Keratinocyte (primary cell): ENCODE measurements around the gene AGAP5. TPM values are rescaled to one million over a fixed set of nuclear protein-coding genes. Genes with fewer than 3 reads are reported as not detected.

Source experiments
- DNase-seq: peaks from one replicate; pipeline ENCODE4 v3.0.0-alpha.2; 2011; ENCODE audit warnings: low read depth, missing footprints, low spot score
- FAIRE-seq: peaks from 2 replicates; lab custom pipeline; 2011; peaks lifted over from hg19 to GRCh38; lab: Jason Lieb, UNC
- H2AFZ ChIP-seq: 2 replicates; pipeline ENCODE4 v1.6.0; 2012; ENCODE audit warnings: low read length, control low read depth, inconsistent platforms; ENCODE audit not compliant: control insufficient read depth
- H3K27ac ChIP-seq: 2 replicates; pipeline ENCODE4 v1.5.1; 2011; ENCODE audit warnings: low read length; ENCODE audit not compliant: control insufficient read depth, insufficient read depth
- H3K27me3 ChIP-seq: 3 replicates; pipeline ENCODE4 v1.6.0; 2011; ENCODE audit warnings: low read length; ENCODE audit not compliant: control insufficient read depth, insufficient read depth; ENCODE audit errors: extremely low read depth
- H3K36me3 ChIP-seq, 2 experiments: 2 replicates in 1 of 2; 3 replicates in 1 of 2; pipeline ENCODE4 v1.5.1; 2011; ENCODE audit warnings: low read length in 2 of 2, mild to moderate bottlenecking in 1 of 2; ENCODE audit not compliant: control insufficient read depth in 2 of 2, insufficient read depth in 2 of 2; ENCODE audit errors: extremely low read depth in 1 of 2
- H3K4me1 ChIP-seq: 3 replicates; pipeline ENCODE4 v1.5.1; 2011; ENCODE audit warnings: low read length; ENCODE audit not compliant: control insufficient read depth, insufficient read depth; ENCODE audit errors: extremely low read depth
- H3K4me2 ChIP-seq: 3 replicates; pipeline ENCODE4 v1.6.0; 2011; ENCODE audit warnings: low read depth, low read length; ENCODE audit not compliant: control insufficient read depth, insufficient read depth; ENCODE audit errors: extremely low read depth
- H3K4me3 ChIP-seq, 3 experiments: fragments of 200-600 bp in 1 of 3; sonication (generic) in 1 of 3; 2 replicates in 2 of 3; 3 replicates in 1 of 3; pipeline ENCODE4 v1.5.1; 2011 to 2016; ENCODE audit warnings: low read length in 3 of 3, mild to moderate bottlenecking in 3 of 3, control low read depth in 2 of 3, inconsistent platforms in 1 of 3, low read depth in 1 of 3, mixed read lengths in 1 of 3, mixed run types in 1 of 3, moderate library complexity in 1 of 3; ENCODE audit not compliant: control insufficient read depth in 2 of 3, insufficient read depth in 2 of 3; ENCODE audit errors: extremely low read depth in 1 of 3
- H3K79me2 ChIP-seq: 2 replicates; pipeline ENCODE4 v1.6.0; 2012; ENCODE audit warnings: low read length; ENCODE audit not compliant: control insufficient read depth, insufficient read depth
- H3K9ac ChIP-seq: 3 replicates; pipeline ENCODE4 v1.6.0; 2011; ENCODE audit warnings: low read length; ENCODE audit not compliant: control insufficient read depth, insufficient read depth; ENCODE audit errors: extremely low read depth
- H3K9me1 ChIP-seq: 3 replicates; pipeline ENCODE4 v1.6.0; 2011; ENCODE audit warnings: low read length; ENCODE audit not compliant: control insufficient read depth, insufficient read depth; ENCODE audit errors: extremely low read depth
- H3K9me3 ChIP-seq: 2 replicates; pipeline ENCODE4 v1.5.1; 2012; ENCODE audit warnings: low read depth, low read length; ENCODE audit not compliant: control insufficient read depth
- H4K20me1 ChIP-seq: 3 replicates; pipeline ENCODE4 v1.6.0; 2011; ENCODE audit warnings: low read length; ENCODE audit not compliant: control insufficient read depth, insufficient read depth; ENCODE audit errors: extremely low read depth
- EZH2 ChIP-seq: IDR thresholded peaks from one replicate; pipeline ENCODE4 v1.6.1; 2012; ENCODE audit warnings: inconsistent platforms, mild to moderate bottlenecking, low read length, moderate library complexity
- dilution Hi-C: fragments of 300-500 bp; cut with MboI; formaldehyde crosslinking; loops from one replicate; pipeline ENCODE4 v1.7.0; 2020; ENCODE audit warnings: low sequenced_read_pairs; ENCODE audit not compliant: extremely low pct_ligation_motif_present
- polyA plus RNA-seq, 5 experiments: library from polyadenylated mRNA; depleted of rRNA in 3 of 5; stranded (reverse) in 3 of 5; stranded (forward) in 1 of 5; unstranded in 1 of 5; fragments of >200 nt; gene quantifications; 1 replicate in 1 of 5; 2 replicates in 3 of 5; 3 replicates in 1 of 5; pipeline versions ENCODE4 v1.2.1 to v1.2.3, GENCODE V29; 2011 to 2012; ENCODE audit warnings: missing spikeins in 2 of 5, low read depth in 1 of 5, low replicate concordance in 1 of 5
- TF ChIP-seq, protein P1 (sequence below), 3 experiments: IDR thresholded peaks in 1 of 3; conservative IDR thresholded peaks in 1 of 3; optimal IDR thresholded peaks in 1 of 3; 2 replicates in 2 of 3; 3 replicates in 1 of 3; pipeline versions ENCODE3 to v1.5.1; 2011; ENCODE audit warnings: low read length in 3 of 3, mild to moderate bottlenecking in 3 of 3, moderate library complexity in 2 of 3, control low read depth in 1 of 3, inconsistent platforms in 1 of 3; ENCODE audit not compliant: insufficient read depth in 2 of 3; ENCODE audit errors: extremely low read depth in 1 of 3

Gene AGAP5
- polyA plus RNA-seq, 1 donor (not counting 4 experiments of a cell fraction or from before 2014, with no cell fraction given): 3.6 TPM

DNA sequence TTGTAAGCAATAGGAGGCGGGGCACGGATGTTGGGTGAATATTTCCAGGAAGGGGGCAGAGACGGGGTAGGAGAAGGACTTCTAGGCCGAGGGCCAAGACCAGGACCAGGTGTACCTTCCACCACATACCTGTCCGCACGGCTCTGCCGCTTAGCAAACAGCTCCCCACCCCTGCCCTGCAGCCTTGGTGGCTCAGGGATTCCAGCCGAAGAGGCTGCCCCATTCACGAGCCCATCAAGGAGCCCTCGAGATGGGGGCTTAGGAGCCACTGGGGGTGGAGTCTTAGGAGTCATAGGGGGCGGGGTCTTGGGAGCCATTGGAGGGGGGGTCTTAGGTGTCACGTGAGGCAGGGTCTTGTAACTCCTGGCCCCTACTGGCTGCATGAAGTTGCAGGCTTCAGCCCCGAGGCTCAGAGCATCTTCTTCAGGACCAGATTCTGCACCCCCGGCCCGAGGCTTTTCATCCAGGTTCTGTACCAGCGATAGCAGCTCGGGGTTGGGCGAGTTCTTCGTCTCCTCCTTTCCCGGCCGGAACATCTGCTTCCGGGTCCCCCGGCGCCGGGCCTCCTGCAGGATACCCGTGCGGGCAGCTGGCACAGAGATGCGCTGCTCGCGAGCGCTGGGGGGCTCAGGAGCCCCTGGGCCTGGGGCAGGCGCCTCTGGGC lies 50.6 kb downstream of the AGAP5 start:
- DNase-seq: no peak
- peak overlapping the region; percentile 74 for H3K4me2 ChIP-seq
- dilution Hi-C loops: no loop called here

DNA sequence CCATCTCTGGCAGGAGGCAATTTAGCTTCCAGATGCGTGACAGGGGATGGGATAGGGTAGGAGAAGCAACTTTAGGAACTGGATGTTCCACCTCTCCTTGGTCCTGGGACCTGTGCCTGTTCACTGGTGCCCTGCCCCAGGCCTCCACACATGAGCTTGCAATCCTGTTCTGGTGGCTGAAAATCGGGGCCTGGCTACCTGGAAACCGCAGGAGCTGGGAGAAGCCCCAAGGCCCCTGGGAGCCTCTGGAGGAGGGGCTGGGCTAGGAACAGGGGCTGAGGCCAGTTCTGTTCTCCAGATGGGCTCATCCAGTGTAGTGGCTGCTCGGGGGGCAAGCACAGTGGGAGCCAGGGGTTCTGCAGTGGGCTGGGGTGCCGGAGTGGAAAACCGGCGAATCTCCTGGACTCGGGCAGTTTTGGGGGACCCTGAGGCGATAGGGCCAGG lies 51.3 kb downstream of the AGAP5 start:
- H3K4me3 ChIP-seq: no peak overlapping the region

More for the DNA sequence above, 50.6 kb downstream of the AGAP5 start:
- Histone ChIP-seq H3K4me1 (peaks cover 8% of the 10 kb centered on the region), H3K27me3 (no peaks in the 10 kb centered on the region), H3K9me1 (no peaks in the 10 kb centered on the region), H4K20me1 (no peaks in the 10 kb centered on the region), H3K27ac (no peak overlapping the region), H3K9ac (peak overlapping the region; percentile 52), H3K4me3 (peak overlapping the region; percentile 23 to 63 (median 57)), H3K36me3 (no peaks in the 10 kb centered on the region), H3K79me2 (no peaks in the 10 kb centered on the region), H2AFZ (peak overlapping the region; percentile 84), H3K9me3 (no peaks in the 10 kb centered on the region)
- TF ChIP-seq EZH2: no peak
- TF ChIP-seq, protein P1, sequence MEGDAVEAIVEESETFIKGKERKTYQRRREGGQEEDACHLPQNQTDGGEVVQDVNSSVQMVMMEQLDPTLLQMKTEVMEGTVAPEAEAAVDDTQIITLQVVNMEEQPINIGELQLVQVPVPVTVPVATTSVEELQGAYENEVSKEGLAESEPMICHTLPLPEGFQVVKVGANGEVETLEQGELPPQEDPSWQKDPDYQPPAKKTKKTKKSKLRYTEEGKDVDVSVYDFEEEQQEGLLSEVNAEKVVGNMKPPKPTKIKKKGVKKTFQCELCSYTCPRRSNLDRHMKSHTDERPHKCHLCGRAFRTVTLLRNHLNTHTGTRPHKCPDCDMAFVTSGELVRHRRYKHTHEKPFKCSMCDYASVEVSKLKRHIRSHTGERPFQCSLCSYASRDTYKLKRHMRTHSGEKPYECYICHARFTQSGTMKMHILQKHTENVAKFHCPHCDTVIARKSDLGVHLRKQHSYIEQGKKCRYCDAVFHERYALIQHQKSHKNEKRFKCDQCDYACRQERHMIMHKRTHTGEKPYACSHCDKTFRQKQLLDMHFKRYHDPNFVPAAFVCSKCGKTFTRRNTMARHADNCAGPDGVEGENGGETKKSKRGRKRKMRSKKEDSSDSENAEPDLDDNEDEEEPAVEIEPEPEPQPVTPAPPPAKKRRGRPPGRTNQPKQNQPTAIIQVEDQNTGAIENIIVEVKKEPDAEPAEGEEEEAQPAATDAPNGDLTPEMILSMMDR (optimal IDR thresholded peaks at IDR 0.05 in 1 of 3, IDR thresholded peaks at IDR 0.05 in 1 of 3, conservative IDR thresholded peaks at IDR 0.05 in 1 of 3; ENCODE audit: extremely low read depth in 1 of 3, insufficient read depth in 2 of 3, low read length in 3 of 3): no peak
- FAIRE-seq: no peak

More for the DNA sequence above, 51.3 kb downstream of the AGAP5 start:
- DNase-seq: no peak
- H3K9me3 ChIP-seq: no peaks in the 10 kb centered on the region
- FAIRE-seq: no peak
- peaks cover 8% of the 10 kb centered on the region for H3K4me1 ChIP-seq
- H3K9ac ChIP-seq: no peak overlapping the region
- H3K36me3 ChIP-seq: no peaks in the 10 kb centered on the region
- no peaks in the 10 kb centered on the region for H3K79me2 ChIP-seq
- H3K27me3 ChIP-seq: no peaks in the 10 kb centered on the region
- H4K20me1 ChIP-seq: no peaks in the 10 kb centered on the region
- H2AFZ ChIP-seq: peak overlapping the region; percentile 9
- H3K9me1 ChIP-seq: no peaks in the 10 kb centered on the region
- TF ChIP-seq EZH2: no peak
- TF ChIP-seq, protein P1 (optimal IDR thresholded peaks at IDR 0.05 in 1 of 3, IDR thresholded peaks at IDR 0.05 in 1 of 3, conservative IDR thresholded peaks at IDR 0.05 in 1 of 3; ENCODE audit: extremely low read depth in 1 of 3, insufficient read depth in 2 of 3, low read length in 3 of 3): no peak
- dilution Hi-C loops: no loop called here
- H3K4me2 ChIP-seq: no peak overlapping the region
- no peak overlapping the region for H3K27ac ChIP-seq
